Brain pericyte (primary cell): Measurements from ENCODE around the gene RARA.
"Not testable (repeated sequence)": the region's sequence is repeated elsewhere in the genome, so short reads cannot be mapped to it uniquely, and the experiment has no call there.

ENCODE experiments used
- DNase-seq: peaks from one replicate; pipeline ENCODE4 v3.0.0-alpha.2; 2012; ENCODE audit warnings: low read depth, low spot score

RARA gene

GRCh38 chr17:40374821-40375498, 66.0 kb downstream of the RARA start:
- no peak for DNase-seq

DNA sequence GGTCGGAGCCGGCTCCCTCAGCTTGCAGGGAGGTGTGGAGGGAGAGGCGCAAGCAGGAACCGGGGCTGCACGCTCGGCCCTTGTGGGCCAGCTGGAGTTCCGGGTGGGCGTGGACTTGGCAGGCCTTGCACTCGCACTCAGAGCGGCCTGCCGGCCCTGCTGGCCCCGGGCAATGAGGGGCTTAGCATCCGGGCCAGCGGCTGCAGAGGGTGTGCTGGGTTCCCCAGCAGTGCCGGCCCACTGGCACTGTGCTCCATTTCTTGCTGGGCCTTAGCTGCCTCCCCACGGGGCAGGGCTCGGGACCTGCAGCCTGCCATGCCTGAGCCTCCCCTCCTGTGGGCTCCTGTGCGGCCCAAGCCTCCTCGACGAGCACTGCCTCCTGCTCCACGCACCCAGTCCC, 66.8 kb downstream of the RARA start:
- DNase-seq, result not testable (repeated sequence)

- not testable (repeated sequence) for DNase-seq
Observed at GRCh38 chr17:40376541-40376940, 67.6 kb downstream of the RARA start.

DNA sequence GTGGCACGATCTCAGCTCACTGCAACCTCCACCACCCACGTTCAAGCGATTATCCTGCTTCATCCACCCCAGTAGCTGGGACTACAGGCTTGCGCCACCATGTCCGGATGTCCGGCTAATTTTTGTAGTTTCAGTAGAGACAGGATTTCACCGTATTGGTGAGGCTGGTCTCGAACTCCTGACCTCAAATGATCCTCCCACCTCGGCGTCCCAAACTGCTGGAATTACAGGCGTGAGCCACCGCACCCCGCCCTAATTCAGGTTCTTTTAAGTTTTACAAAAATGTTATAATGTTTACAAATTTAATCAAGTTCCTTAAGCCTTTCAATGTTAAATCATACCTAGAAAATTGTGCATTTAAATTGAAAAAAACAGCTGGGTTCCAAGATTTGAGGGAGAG, 68.9 kb downstream of the RARA start:
- DNase-seq, result no peak

- no peak for DNase-seq
Observed at GRCh38 chr17:40378966-40379365, 70.0 kb downstream of the RARA start.

DNA sequence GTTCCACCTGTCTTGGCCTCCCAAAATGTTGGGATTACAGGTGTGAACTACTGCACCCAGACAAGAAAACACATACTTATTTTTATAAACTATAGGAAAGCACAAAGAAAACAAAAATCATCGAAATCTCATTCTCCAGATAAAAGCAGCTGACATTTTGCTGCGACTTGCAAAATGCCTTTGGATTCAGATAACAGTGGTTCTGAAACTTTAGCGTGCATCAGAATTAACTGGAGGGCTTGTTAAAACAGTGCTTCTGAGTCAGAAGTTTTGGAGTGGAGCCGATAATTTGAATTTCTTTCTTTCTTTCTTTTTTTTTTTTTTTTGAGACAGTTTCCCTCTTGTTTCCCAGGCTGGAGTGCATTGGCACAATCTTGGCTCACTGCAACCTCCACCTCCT, 73.3 kb downstream of the RARA start:
- no peak for DNase-seq

- DNase-seq, result not testable (repeated sequence)
Observed at GRCh38 chr17:40386555-40386954, 77.6 kb downstream of the RARA start.

DNA sequence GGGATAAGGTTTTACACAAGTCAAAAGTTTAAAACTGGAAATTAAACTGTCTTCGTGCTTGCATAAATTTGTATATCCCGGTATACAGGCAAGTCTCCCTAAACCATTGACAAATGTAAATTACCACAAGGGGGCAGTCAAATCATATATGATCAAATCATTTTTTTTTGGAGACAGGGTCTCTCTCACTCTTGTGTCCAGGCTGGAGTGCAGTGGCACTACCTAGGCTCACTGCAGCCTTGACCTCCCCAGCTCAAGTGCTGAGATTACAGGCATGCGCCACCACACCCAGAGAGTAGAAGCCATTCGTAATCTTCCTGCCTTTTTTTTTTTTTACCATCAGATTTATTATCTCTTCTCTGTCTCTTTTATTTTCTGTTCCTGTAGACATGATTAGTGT, 90.2 kb downstream of the RARA start:
- peak; percentile 39 for DNase-seq

- no peak for DNase-seq
Observed at GRCh38 chr17:40402668-40403067, 93.7 kb downstream of the RARA start.

DNA sequence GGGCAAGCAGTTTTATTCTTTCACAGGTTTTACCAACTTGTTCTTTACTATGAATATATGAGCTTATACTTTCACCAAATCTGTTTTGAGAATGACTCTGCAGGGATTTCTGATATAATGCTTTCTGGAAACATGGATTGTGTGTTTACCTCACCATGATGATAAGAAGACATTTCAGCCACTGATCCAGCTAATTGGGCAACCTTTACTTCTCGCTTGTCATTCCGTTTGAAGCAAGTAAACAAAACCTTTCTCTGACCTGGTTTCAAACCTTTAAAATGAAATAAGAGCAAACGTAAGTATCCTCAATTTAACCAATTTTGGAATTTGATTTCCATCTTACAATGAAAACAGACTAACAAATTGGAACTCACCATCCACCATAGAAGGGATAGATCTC, 95.0 kb downstream of the RARA start:
- no peak for DNase-seq
